ENCODE data around the gene NKD1.

NKD1 gene

DNA sequence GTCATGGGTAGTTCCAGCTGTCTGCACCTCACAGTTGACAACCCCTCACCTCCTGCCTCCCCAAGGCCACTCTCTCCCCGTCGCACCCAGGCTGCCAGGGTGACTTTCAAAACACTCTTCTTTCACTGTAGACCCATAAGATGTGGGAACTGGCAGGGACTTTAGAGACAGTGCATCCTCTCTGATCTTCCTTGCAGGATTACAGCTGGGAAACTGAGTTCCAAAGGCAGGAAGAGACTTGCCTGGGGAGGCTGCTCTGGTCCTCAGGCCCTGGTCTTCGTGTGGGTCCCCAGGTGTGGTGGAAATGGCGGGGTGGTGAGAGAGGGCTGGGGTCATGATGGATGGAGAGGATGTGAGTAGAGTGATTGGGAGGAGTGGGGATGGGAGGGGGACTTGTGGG is 21.9 kb upstream of the NKD1 start:
- H3K4me3 ChIP-seq (ENCODE audit: low read depth, low read length), result no peak overlapping the region
- TF ChIP-seq, protein P1, sequence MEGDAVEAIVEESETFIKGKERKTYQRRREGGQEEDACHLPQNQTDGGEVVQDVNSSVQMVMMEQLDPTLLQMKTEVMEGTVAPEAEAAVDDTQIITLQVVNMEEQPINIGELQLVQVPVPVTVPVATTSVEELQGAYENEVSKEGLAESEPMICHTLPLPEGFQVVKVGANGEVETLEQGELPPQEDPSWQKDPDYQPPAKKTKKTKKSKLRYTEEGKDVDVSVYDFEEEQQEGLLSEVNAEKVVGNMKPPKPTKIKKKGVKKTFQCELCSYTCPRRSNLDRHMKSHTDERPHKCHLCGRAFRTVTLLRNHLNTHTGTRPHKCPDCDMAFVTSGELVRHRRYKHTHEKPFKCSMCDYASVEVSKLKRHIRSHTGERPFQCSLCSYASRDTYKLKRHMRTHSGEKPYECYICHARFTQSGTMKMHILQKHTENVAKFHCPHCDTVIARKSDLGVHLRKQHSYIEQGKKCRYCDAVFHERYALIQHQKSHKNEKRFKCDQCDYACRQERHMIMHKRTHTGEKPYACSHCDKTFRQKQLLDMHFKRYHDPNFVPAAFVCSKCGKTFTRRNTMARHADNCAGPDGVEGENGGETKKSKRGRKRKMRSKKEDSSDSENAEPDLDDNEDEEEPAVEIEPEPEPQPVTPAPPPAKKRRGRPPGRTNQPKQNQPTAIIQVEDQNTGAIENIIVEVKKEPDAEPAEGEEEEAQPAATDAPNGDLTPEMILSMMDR (IDR thresholded peaks at IDR 0.05; ENCODE audit: control insufficient read depth, extremely low read depth, insufficient read depth), result no peak
- no peak for DNase-seq (ENCODE audit: low read depth)

DNA sequence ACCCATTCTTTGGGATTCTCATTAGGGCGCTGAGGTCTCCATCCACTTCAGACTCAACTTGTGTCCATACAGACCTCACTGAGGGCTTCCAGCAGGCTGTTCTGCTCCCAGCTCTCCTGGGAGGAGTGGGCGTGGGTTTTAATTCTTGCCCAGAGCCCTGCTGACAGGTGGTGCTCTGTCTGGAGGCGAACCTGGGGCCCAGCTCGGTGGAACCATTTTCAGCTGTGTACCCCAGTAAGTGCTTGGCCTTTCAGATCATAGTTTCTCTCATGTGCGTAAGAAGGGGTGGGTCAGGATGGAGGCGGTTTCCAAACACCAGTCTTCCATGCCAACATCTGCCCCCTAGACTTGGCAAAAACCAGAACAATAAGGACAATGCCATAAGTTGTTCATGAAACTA is 21.4 kb upstream of the NKD1 start:
- TF ChIP-seq, protein P1 (IDR thresholded peaks at IDR 0.05; ENCODE audit: control insufficient read depth, extremely low read depth, insufficient read depth), result no peak
- no peak overlapping the region for H3K4me3 ChIP-seq (ENCODE audit: low read depth, low read length)
- no peak for DNase-seq (ENCODE audit: low read depth)

DNA sequence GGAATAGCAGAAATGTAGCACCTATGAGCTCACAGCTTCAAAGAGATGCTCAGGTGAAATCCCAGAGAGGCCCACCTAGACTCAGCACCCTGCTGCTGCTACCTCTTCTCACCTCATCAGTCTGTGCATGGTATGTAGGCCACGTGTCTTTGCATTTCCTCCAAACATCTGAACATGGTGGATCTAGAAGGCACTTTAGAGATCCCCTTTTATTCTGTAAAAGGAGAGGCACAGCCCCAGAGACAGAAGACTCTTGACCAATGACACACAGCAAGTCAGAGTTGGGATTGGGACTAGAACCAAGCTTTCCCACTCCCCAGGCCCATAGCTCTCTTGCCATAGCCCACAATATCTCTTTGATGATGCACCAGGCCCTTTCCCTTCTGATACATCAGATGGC is 19.4 kb upstream of the NKD1 start:
- TF ChIP-seq, protein P1 (IDR thresholded peaks at IDR 0.05; ENCODE audit: control insufficient read depth, extremely low read depth, insufficient read depth), result no peak
- H3K4me3 ChIP-seq (ENCODE audit: low read depth, low read length), result no peak overlapping the region
- DNase-seq (ENCODE audit: low read depth), result no peak

DNA sequence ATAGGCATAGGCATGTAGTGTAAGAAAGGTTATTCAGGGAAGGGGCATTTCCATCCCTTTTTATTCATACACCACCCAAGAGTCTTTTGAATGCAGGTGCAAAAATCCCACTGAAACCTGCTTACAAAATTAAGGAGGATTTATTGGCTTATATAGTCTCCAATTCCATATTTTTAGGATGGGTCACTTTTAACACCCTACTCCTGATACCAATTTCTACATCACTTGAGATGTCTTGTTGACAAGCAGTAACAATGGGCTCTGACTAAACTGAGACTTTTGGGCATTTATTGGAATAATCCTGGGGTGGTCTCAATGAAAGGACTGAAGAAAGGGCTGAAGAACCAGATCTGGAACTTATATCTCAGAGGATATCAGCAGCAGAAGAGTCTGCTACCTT is 18.9 kb upstream of the NKD1 start:
- TF ChIP-seq, protein P1 (IDR thresholded peaks at IDR 0.05; ENCODE audit: control insufficient read depth, extremely low read depth, insufficient read depth), result no peak
- DNase-seq (ENCODE audit: low read depth), result no peak
- no peak overlapping the region for H3K4me3 ChIP-seq (ENCODE audit: low read depth, low read length)

DNA sequence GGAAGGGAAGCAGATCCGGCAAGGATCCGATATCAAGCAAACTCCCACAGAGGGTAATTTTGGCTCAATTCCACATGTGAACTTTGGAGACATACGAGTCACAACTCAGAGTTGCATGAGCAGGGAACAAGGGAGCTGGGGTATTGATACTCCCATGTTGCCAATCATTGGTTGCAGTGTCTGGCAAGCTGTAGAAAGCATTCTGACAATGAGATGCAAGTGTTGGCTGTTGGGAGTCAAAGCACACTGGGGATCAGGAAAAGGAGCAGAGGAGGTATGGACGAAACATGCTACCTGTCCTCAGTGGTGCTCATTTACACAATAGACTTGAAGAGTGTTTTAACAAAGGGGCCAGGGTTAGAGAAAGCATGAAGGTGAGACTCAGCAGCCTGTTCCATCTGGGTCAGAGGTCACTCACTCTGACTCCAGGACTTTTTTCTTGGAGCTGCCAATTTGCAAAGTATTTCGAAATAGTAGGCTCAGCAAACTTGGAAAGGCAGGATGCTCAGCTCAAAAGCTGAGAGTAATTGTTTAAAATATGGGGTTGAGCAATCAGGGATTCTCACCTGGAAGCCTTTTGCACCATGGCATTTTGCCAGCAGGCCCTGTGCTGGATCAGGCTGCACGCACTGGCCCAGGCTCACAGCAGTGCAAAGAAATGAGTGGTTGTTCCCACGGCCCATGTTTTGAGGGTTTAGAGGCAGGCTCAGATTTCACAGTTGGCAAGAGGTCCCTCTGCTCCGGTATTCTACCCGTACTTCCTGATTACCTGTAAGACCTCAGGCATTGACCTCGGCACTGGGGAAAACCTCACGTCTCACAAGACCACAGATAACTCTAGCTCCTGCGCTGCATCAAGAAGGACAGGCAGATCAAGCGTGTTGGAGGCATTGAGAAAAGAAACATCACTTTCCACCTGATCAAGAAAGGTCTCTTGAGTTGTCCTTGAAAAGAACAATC is 17.6 kb upstream of the NKD1 start:
- TF ChIP-seq, protein P1 (IDR thresholded peaks at IDR 0.05; ENCODE audit: control insufficient read depth, extremely low read depth, insufficient read depth), result no peak
- peak; percentile 48 for DNase-seq (ENCODE audit: low read depth)

DNA sequence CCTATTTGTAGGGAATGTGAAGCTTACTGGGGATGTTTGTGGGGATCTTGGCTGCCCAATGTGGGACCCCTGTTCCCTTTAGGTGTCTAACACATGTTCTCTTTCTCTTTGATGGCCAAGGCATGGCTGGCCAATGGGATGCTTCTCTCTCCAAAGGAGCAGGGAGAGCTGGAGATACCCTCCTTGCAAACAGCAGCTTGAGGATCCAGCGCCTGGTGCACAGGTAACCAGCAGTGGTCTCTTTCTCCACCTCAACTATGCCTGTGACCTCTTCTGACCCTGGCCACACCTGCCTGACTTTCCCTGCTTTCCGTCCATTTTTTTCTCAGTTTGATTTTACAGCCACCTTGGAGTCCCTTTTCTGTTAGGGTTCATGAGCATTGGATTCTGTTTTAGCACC is 16.8 kb upstream of the NKD1 start:
- DNase-seq (ENCODE audit: low read depth), result no peak

More for the DNA sequence above, 17.6 kb upstream of the NKD1 start:
- H3K4me3 ChIP-seq (ENCODE audit: low read depth, low read length), result no peak overlapping the region

More for the DNA sequence above, 16.8 kb upstream of the NKD1 start:
- TF ChIP-seq, protein P1 (IDR thresholded peaks at IDR 0.05; ENCODE audit: control insufficient read depth, extremely low read depth, insufficient read depth), result no peak
- no peak overlapping the region for H3K4me3 ChIP-seq (ENCODE audit: low read depth, low read length)
